NCI-H748 treated with DMSO at 0.1 percent for 48 hours (cell line): ENCODE results near the gene CTXND1.
"Not testable (repeated sequence)": the region's sequence is repeated elsewhere in the genome, so short reads cannot be mapped to it uniquely, and the experiment has no call there.

Experiments
- DNase-seq: peaks from one replicate; lab custom pipeline; 2025; lab: John Stamatoyannopoulos, UW

The CTXND1 gene

DNA sequence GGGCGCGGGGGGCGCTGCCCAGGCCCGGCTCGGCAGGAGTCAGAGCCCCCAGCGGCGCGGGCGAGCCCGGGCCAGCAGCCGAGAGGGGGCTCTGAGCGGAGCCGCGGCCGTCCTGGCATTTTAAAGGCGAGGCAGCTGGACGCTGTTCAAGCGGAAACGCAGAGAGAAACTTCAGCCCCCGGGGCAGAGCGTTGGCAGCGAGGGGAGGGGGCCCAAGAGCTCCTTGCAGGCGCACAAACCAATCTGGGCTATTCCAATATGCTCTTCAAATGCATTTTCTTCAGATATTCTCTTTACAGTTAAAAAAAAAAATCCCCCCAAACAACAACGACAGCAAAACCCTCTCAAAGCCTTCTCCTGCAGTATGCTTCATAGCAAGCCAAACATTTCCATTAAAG, at the start of gene CTXND1:
CTXND1 (minus strand) TSS at position 93 of the 398 bp plus-strand sequence. CDS start 50,264 bp downstream, outside the sequence.
- DNase-seq = no peak

DNA sequence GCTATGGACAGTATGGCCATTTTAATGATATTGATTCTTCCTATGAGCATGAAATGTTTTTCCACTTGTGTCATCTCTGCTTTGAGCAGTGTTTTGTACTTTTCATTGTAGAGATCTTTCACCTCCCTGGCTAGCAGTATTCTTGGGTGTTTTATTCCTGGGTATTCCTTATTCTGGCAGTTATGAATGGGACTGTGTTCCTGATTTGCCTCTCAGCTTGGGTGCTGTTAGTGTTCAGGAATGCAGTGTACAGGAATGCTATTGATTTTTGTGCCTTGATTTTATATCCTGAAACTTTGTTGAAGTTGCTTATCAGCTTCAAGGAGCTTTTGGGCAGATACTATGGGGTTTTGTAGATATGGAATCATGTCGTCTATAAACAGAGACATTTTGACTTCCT, 49.5 kb upstream of the CTXND1 start:
- no peak for DNase-seq

DNA sequence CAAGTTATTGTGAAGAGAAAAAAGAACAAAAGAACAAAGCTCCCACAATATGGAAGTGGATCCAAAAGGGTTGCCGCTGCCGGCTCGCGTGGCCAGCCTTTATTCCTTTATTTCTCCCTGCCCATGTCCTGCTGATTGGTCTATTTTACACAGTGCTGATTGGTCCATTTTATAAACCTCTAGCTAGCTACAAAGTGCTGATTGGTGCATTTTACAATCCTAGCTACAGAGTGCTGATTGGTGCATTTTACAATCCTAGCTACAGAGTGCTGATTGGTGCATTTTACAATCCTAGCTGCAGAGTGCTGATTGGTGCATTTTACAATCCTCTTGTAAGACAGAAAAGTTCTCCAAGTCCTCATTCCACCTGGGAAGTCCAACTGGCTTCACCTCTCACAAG, 43.8 kb upstream of the CTXND1 start:
- not testable (repeated sequence) for DNase-seq

DNA sequence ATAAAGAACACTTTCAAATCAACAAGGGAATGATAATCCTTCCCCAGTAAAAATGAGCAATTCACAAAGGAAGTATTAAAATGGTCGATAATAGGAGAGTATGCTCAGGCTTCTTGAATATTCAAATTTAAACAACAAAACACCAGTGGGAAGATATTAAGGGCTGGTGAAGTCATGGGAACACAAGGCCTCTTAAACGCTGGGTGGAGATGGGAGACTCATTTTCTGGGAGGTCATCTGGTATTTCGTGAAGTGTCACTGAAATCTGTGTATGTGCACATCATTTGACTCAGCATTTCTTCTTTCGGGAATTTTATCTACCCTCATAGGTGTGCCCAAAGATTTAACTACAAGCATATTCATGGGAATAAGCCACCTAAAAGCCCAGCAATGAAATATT, 40.1 kb upstream of the CTXND1 start:
- no peak for DNase-seq

DNA sequence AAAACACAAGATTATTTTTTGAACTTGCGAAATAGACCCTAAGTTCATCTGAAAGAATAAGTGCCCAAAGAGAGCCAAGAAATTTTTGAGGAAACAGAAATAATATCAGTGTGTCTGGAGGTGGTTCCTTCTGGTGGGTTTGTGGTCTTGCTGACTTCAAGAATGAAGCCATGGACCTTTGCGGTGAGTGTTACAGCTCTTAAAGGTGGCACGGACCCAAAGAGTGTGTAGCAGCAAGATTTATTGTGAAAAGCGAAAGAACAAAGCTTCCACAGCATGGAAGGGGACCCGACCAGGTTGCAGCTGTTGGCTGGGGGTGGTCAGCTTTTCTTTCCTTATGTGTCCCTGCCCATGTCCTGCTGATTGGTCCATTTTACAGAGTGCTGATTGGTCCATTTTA, 38.9 kb upstream of the CTXND1 start:
- DNase-seq = not testable (repeated sequence)

DNA sequence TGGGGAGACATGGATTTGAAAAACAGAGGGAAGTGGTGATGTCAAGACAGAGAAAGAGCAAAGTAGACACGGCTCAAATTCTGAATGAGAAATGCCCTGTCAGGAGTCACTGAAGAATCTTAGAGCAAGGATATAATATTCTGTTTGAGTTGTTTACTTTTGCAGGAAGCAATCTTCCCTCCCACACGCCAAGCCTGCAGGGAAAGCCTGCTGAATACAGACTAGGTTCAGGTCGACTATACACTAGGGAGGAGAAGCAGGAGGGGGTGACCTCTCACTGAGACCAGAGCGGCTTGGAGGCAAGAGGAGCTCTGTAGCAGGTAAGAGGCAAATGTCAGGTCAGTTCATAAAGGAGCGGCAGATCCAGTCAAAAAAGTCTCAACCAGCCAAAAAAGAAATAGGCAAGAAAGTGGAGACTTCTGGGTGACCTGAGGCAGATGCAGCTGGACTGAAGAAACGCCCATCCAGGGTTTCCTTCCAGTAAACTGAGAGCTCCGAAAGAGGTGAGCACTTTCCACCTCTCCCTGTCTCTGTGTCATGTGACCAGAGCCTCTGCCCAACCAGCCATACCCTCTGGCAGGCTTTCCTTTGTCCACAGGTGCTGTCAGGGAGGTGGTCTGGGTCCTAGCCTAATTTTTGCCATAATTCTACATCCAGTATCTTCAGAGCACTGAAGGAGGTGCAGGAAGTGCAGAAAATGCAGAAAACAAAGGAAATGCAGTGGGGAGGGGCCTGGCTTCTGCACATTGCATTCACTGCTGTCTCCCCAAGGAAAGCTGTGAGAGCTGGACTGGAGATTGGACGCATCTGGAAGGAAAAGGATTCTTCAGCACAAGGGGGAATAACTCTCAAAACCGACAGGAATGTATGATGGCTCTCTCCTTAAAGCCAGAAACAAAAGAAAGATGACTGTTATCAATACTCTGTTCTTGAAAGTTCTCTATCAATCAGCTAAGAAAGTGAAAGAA, 37.8 kb upstream of the CTXND1 start:
- no peak for DNase-seq

DNA sequence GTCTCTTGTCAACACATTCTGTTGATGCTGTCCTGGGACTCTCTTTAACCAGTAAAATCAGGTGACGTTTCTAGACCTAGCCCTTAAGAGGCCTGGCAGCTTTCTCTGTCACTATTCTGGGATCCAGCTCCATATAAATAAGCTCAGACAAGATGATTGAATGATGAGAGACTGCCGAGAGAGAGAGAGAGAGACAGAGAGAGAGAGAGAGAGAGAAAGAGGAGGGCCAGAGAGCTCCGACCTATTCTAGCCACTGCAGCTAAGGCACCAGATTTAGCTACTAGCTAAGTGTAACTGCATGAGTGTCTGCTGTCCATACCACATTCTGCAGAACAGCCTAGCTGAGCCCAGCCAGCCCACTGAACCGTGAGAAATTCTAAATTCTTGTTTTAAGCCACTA, 36.1 kb upstream of the CTXND1 start:
- DNase-seq = no peak

DNA sequence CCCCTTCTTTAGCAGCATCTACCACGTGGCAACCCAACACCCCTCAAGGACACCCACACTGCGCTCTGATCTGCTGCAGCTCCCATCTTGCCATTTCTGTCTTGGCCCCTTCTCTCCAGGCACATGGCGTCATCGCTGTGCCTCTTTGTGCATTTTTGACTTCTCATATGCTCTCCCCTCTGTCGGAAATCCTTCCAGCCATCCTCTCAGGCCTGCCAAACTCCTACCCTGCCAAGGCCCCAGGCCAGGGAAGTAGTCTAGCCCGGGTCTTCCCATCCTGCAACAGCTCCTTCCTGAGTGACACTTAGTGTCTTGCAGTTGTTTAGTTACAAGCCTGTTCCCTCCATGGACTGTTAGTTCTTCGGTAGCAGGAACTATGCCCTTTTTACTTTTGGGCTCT, 34.0 kb upstream of the CTXND1 start:
- no peak for DNase-seq

DNA sequence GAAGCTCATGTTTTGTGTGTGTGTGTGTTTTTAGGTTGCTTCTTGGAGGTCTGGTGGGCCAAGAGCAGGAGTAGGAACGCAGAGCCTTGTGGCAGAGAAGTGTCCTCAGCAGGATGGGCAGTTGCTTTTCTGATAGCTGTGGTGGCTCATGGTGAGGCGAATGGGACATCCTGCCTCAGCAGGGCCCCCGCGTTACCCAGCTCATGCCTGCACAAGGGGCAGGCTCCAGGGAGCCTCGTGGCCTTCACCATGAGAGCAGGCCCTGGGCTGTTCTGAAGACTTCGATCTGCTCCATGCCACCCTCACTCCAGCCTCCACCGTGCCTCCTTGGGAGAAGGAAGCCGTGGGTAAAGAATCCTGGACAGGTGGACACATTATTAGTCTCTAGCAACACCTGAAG, 33.4 kb upstream of the CTXND1 start:
- DNase-seq = no peak

DNA sequence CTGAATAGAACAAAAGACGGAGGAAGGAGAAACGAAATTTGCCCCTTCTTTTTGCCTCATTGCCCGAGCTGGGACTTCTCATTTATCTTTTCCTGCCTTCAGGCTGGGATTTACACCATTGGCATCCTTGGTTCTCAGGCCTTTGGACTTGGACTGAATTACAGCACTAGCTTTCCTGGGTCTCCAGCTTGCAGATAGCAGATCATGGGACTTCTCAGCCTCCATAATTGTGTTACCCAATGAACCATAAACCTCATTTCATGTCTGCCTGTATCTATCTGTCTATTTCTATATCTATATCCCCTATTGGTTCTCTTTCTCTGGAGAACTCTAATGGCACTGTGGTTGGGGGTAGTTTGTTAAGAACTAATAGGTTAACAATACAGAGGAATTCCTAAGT, 31.5 kb upstream of the CTXND1 start:
- no peak for DNase-seq

DNA sequence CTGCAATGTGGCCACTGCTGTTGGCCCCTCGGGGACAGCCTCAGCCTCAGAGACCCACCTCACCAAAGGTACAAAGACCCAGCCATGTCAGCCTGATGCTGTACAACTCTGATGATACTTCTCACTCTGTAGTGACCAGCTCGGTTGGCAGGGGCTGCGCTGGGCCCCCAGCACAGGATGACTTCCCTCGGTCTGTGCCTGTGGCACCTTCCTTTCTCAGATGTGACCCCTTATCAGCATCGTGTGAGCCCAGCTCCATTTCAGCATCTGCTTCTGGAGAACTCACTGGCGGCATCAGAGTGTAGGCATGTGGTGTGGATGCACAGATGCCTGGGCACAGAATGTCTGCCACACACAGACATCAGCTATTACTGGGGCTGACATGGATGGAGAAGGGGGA, 25.1 kb upstream of the CTXND1 start:
- DNase-seq = no peak

DNA sequence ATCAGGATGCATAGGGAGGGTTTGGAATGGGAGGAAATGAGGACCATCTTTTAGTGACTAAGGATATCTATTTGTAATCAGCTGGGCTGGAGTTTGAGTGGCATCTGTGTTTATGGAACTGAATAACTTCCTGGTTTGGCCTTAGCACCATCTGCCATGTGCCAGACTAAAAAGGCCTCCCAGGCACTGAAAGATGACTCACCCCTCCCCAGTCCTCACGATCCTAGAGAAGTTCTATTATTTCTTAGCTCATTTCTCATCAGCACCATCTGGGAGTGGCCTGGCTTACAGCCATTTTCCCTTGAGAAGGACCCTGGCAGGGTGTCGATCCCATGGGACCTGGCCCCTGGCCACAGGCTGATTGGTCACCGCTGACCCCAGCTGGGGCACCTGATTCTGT, 23.9 kb upstream of the CTXND1 start:
- DNase-seq = no peak

DNA sequence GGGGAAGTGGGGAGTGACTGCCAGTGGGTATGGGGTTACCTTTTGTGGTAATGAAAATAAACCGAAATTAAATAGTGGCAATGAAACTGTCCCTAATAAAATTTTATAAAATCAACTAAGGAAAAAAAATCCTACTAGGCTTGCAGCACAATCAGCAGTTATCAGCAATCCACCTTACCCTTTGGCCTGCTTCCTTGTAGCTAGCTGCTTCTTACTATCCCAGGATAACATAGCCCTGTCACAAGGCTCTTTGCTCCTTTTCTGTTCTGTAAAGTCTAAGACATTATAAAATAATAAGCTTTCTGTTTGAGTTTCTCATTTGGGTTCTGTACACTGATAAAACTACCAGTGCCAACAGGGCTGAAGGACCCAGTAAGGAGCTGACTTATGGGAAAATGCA, 23.0 kb upstream of the CTXND1 start:
- no peak for DNase-seq

DNA sequence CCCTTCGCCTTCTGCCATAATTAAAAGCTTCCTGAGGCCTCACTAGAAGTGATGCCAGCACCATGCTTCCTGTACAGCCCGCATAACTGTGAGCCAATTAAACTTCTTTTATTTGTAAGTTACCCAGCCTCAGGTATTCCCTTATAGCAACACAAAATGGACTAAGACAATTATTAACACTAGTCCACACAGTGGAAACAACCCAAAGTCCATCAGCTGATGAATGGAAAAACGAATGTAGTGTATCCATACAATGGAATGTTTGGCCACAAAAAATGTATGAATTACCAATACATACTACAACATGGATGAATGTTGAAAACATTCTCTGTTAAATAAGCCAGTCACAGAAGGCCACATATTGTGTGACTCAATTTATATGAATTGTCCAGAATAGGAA, 22.5 kb upstream of the CTXND1 start:
- no peak for DNase-seq

DNA sequence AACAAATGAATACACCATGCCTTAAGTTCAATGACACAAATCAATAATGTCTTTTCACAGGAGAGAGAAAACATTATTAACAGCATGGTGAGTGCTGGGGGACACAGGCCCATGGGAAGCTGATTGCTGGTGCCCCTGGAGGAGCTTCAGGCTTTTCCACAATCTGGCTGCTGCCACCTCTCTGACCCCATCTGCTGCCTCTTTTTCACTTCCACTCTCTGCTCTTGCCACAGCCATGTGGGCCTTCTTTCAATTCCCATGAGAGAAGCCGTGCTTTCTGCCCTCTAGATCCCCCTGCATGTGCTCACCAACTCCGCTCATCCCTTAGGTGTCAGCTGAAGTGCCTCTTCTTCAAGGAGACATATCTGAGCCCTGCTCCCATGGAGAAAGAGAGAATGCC, 21.0 kb upstream of the CTXND1 start:
- DNase-seq = no peak

DNA sequence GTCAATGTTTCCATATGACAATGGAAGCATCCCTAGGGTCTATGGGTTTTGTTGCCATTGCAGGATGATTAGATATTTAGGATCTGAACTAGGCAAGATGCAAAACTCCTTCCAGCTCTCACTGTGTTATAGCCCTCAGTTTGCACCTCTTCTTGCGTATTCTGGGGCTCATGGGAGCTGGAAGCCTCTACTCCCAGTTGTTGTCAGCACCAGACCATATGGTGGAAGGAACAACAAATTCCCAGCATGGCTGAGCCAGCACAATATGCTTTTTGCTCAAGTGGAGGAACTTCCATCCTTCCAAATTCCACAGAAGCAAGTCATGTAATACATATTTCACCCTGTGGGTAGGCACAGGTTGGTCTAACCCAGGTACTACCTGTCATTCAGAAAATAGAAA, 18.5 kb upstream of the CTXND1 start:
- DNase-seq = no peak

DNA sequence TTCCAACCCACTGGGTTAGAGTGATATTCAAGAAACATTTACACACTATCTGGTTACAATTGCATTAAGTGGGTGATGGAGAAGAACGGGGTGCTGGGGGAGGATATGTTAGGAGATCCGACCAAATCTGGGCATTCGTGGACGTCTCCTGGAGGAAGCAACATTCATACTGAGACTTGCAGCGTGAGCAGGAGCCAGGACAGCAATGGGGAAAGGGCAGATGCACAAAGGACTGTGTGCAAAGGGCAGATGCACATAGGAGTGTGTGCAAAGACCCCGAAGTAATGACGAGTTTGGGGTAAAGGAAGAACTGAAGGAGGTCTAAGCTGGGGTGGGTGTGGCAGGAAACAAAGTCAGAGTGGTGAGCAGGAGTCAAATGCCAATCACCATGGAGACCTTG, 16.1 kb upstream of the CTXND1 start:
- DNase-seq = no peak

DNA sequence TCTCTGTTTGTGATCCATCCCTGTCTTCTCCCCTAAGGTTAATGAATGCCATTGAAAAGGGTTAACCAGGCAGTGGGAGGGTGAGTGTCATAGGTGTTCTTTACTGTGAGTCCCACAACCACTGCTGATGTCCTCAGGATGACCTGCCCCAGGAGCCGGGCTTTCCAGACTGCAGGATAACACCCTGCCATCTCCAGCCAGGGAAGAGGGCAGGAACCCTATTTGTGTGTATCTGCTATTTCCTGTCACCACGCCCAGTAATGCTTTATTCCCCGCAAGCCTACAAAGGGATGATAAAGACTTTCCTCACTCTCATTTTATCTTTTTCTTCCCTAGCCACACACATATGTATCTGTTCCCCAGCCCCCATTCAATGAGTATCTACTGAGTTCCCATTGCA, 15.6 kb upstream of the CTXND1 start:
- no peak for DNase-seq

DNA sequence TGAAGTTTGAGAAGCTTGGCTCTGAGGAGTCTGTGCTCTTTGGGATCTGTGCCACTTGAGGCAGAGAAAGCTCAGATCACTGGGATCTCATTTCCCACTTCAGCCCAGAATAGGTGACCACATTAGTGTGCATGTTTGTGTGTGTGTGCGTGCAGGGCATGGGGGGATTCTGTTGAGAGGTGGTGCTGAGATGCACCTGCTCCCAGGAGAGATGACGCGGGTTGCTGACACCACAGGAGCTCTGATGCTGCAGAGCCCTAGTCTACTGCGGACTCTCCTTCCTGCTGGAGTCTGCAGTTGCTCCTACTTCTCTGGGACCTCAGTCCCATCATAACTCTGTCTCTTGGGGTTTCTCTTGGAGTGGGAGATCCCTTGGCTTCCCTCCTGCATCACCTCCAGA, 14.7 kb upstream of the CTXND1 start:
- DNase-seq = no peak

DNA sequence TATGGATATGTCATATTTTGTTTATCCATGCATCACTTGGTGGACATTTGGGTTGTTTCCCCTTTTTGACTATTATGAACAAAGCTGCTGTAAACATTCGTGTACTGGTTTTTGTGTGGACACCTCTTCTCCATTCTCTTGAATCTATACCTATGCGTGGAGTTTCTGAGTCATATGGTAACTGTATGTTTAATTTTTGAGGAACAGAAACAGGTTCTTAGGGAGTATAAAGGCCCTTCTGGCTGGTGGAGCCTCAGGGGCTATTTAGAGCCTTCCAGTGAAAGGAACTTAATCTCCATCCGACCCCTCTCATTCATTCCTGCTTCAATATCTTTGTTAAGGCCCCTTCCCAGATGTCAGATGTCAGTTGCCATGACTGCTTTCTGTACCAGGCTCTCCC, 14.1 kb upstream of the CTXND1 start:
- no peak for DNase-seq

DNA sequence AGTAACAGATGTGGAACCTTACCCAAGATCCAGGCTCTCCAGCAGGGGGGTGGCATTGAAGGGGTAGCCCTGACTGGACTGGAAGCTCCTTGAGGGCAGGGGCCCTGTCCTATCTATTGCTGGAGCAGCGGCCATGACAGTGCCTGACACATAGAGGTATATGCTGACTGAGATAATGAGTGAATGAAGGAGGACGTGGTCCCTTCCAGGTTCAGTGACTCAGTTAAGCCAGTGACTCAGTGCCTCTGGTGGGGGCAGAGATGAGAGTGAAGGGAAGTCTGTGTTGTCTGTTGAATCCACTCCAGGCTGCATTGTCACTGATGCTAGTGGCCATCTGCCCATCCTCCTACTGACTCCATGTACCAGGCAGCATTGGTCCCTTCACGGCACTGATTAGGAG, 13.0 kb upstream of the CTXND1 start:
- no peak for DNase-seq

DNA sequence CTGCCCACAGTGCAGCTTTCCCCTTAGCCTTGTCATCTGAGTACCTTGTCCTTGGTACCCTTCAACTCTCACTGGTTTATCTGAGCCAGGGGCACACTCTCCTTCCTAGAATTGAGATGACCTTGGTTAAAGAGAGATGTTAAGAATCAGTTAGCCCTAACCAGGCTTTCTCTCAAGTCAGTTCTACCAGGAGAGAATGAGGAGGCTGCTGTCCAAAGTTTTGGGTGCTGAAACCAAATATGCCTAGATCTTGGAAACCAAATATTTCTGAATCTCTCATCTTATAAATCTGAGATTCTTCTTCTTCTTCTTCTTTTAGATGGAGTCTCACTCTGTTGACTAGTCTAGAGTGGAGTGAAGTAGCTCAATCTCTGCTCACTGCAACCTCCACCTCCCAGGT, 12.0 kb upstream of the CTXND1 start:
- no peak for DNase-seq

DNA sequence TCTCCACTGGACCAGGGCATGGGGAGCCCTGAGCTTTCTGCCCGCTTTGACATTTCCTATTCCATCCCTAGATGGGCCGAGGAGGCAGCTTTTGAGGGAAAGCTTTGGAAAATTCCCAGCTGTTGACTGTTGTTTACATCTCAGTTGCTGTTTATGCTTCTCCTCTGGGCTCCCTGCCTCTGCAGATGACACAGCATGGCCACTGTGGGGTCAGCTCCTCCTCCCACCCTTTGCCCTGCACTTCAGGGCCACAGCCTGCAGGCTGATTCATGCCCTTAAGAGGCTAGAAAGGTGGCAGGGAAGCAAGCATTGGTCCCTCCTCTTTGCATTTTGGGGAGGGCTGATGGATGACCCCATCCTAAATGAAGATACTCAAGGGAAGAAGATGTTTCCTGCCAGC, 8.5 kb upstream of the CTXND1 start:
- DNase-seq = no peak

DNA sequence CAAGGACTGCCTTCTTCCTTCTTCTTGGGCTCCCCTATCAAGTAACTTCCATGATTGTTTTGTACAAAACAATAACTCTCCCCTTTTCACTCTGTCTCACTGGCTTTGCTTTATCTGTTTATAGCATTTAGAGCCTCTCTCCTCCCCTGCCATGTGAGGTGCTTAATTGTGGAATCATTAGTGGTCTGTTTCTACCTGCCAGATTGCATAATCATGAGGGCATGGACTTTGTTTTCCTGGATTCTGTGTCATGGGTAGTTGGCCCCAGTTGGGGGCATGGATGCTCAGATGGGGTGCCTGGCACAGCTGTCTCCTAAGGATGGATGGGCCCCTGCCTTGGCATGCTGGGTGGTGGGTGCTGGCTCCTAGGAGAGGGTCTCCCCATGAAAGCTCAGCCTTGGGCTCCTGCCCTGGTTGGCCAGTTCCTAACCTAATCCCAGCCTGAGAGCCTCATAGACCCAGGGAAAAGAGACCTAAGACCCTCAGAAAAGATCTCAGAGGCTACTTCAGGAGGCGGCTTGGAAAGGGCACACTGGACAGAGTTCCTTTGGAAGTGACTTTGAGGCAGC, 8.0 kb upstream of the CTXND1 start:
- DNase-seq = no peak
